OCI-LY7 (cell line): ENCODE measurements around the gene ABCA8. TPM values are rescaled to one million over a fixed set of nuclear protein-coding genes. Genes with fewer than 3 reads are reported as not detected.

ENCODE experiments used
- BruUV-seq: library from RNA; stranded (reverse); fragments of 400-500 nt; replicated peaks from 2 replicates; lab custom pipeline; 2021; lab: Mats Ljungman, UMichigan
- CTCF ChIA-PET: fragments of 300-600 bp; sonication (Branson Sonifier 250); formaldehyde crosslinking; loops from one replicate; lab custom pipeline; 2022; ENCODE audit warnings: antibody characterized with exemption; ENCODE audit not compliant: unreplicated experiment; lab: Charles Lee
- POLR2A ChIA-PET: fragments of 300-600 bp; sonication (Branson Sonifier 250); formaldehyde crosslinking; loops from one replicate; lab custom pipeline; 2022; ENCODE audit warnings: antibody characterized with exemption; lab: Charles Lee
- DNase-seq: peaks from one replicate; pipeline ENCODE4 v3.0.0-alpha.2; 2015; ENCODE audit warnings: low spot score
- H2AFZ ChIP-seq: fragments of 200-600 bp; sonication (generic), shearing (Covaris generic); 2 replicates; pipeline ENCODE4 v1.6.1; 2014; ENCODE audit warnings: mild to moderate bottlenecking, antibody characterized with exemption, low read length, moderate library complexity
- H3K27ac ChIP-seq: fragments of 200-600 bp; sonication (generic); 2 replicates; pipeline ENCODE4 v1.5.1; 2014; ENCODE audit warnings: mixed run types, low read depth, mild to moderate bottlenecking, moderate library complexity, low read length, inconsistent platforms; ENCODE audit not compliant: poor library complexity, severe bottlenecking
- H3K36me3 ChIP-seq: fragments of 200-600 bp; sonication (generic); 2 replicates; pipeline ENCODE4 v1.6.1; 2014; ENCODE audit warnings: mild to moderate bottlenecking, antibody characterized with exemption, low read length, moderate library complexity, mixed read lengths; ENCODE audit not compliant: insufficient read depth
- H3K4me1 ChIP-seq: fragments of 200-600 bp; sonication (generic); 2 replicates; pipeline ENCODE4 v1.5.1; 2014; ENCODE audit warnings: mild to moderate bottlenecking, low read length; ENCODE audit not compliant: insufficient read depth, poor library complexity, severe bottlenecking
- H3K4me2 ChIP-seq: fragments of 200-600 bp; sonication (generic); 2 replicates; pipeline ENCODE4 v1.6.1; 2014; ENCODE audit warnings: mild to moderate bottlenecking, low read length
- H3K4me3 ChIP-seq: fragments of 200-600 bp; sonication (generic); 2 replicates; pipeline ENCODE4 v1.5.1; 2014; ENCODE audit warnings: mild to moderate bottlenecking, low read depth, low read length; ENCODE audit not compliant: poor library complexity, severe bottlenecking
- H3K79me2 ChIP-seq: fragments of 200-600 bp; sonication (generic); 2 replicates; pipeline ENCODE4 v1.6.1; 2016; ENCODE audit warnings: low read depth, mild to moderate bottlenecking, low read length, moderate library complexity, mixed read lengths; ENCODE audit not compliant: insufficient read depth
- H3K9me2 ChIP-seq: fragments of 200-600 bp; sonication (generic); 2 replicates; pipeline ENCODE4 v1.6.1; 2016; ENCODE audit warnings: mild to moderate bottlenecking, low read length, mixed read lengths; ENCODE audit not compliant: insufficient read depth
- H3K9me3 ChIP-seq: fragments of 200-600 bp; sonication (generic); 2 replicates; pipeline ENCODE4 v1.6.1; 2014; ENCODE audit warnings: mild to moderate bottlenecking, mixed run types, low read length, mixed read lengths
- H4K20me1 ChIP-seq: fragments of 200-600 bp; sonication (generic); 2 replicates; pipeline ENCODE4 v1.6.1; 2014; ENCODE audit warnings: mild to moderate bottlenecking, antibody characterized with exemption, low read length, moderate library complexity, mixed read lengths; ENCODE audit not compliant: insufficient read depth
- CTCF ChIP-seq: fragments of 200-600 bp; sonication (generic); conservative IDR thresholded peaks from 2 replicates; pipeline ENCODE4 v1.5.1; 2014; ENCODE audit warnings: mild to moderate bottlenecking, antibody characterized with exemption, low read length, moderate library complexity, mixed read lengths
- EZH2phosphoT487 ChIP-seq: fragments of 200-600 bp; sonication (generic); IDR thresholded peaks from 2 replicates; pipeline ENCODE4 v1.6.1; 2018; ENCODE audit warnings: low read depth, borderline replicate concordance, mild to moderate bottlenecking, mixed run types, antibody characterized with exemption, low read length, moderate library complexity, mixed read lengths
- intact Hi-C: fragments of 100-400 bp; cut with micrococcal nuclease; formaldehyde crosslinking; loops from one replicate; pipeline ENCODE4 v1.10.0; 2022; ENCODE audit not compliant: unreplicated experiment
- total RNA-seq, 2 experiments: library from RNA; depleted of rRNA in 1 of 2; stranded (reverse); fragments of >200 nt in 1 of 2; shearing (Covaris generic) in 1 of 2; gene quantifications; 2 replicates each; pipeline ENCODE4 v1.2.3, GENCODE V29; 2014 to 2022

Gene ABCA8
- total RNA-seq, 2 experiments from 2014 or later, result not detected

DNA sequence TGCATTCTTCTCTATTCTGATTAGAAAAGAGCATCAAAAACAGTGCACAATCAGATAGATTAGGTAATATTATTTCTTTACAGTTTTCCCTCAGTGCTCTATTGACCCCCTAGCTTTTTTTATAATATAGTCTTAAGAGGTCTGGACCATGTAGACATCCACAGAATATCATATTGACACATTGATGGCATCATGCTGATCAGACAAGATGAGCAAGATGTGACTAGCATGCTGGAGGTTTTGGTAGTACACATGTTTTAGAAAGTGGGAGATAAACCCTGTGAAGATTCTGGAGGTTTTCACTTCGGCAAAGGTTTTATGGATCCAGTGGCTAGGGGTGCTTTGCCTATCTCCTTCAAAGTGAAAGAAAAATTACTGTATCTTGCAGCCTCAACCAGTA, 2.8 kb upstream of the ABCA8 start:
- intact Hi-C loops, result no loop called here
- Histone ChIP-seq H3K79me2 (no peaks in the 10 kb centered on the region), H4K20me1 (no peaks in the 10 kb centered on the region), H3K4me3 (no peak overlapping the region), H3K9me3 (no peaks in the 10 kb centered on the region), H3K4me2 (no peak overlapping the region), H3K27ac (no peak overlapping the region), H3K4me1 (no peaks in the 10 kb centered on the region), H3K36me3 (no peaks in the 10 kb centered on the region), H2AFZ (no peak overlapping the region), H3K9me2 (no peaks in the 10 kb centered on the region)
- CTCF ChIA-PET, result no interaction called here
- TF ChIP-seq CTCF (no peak), EZH2phosphoT487 (no peak)
- DNase-seq, result no peak
- no TSS peak for BruUV-seq
- POLR2A ChIA-PET, result no interaction called here

DNA sequence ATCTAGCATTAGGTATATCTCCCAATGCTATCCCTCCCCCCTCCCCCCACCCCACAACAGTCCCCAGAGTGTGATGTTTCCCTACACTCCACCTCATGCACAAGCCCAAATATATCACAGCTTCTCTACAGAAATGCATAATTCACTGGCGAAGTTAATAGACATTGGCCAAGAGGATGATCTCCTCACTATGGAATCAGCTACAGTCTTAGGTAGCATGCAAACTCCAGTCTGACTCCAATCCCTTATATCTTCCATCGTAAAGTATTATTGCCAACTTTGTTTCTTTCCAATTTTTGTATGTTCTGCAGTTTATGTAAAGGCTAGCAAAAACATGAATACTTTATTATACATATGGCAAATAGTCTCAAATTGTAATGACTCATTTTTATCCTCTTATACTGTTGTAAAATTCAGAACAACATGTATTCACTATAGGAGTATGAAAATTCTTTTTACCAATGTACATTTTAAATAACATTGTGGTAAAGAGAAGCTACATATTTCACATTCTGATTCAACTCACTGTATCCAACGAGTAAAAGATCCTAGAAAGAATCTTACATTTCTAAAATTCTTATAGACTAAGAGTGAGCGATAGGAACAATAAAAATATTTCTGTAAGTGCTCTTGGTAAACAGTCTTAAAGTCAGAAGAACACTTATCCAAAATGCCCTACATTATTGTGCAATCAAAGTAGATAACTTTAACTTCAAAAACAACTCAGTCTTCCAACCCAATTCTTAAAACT, 871 bp downstream of the ABCA8 start:
- intact Hi-C loops, result no loop called here
- Histone ChIP-seq H3K36me3 (no peaks in the 10 kb centered on the region), H2AFZ (no peak overlapping the region), H4K20me1 (no peaks in the 10 kb centered on the region), H3K9me2 (no peaks in the 10 kb centered on the region), H3K79me2 (no peaks in the 10 kb centered on the region), H3K9me3 (no peaks in the 10 kb centered on the region), H3K4me1 (no peaks in the 10 kb centered on the region), H3K27ac (no peak overlapping the region), H3K4me3 (no peak overlapping the region), H3K4me2 (no peak overlapping the region)
- POLR2A ChIA-PET, result interaction anchor here (0.6 kb wide), 1 partner anchor 832 kb away, joined by 3 read pairs; no protein-coding TSS in a partner anchor
- CTCF ChIA-PET, result no interaction called here
- no TSS peak for BruUV-seq
- DNase-seq, result no peak
- no peak for TF ChIP-seq EZH2phosphoT487

DNA sequence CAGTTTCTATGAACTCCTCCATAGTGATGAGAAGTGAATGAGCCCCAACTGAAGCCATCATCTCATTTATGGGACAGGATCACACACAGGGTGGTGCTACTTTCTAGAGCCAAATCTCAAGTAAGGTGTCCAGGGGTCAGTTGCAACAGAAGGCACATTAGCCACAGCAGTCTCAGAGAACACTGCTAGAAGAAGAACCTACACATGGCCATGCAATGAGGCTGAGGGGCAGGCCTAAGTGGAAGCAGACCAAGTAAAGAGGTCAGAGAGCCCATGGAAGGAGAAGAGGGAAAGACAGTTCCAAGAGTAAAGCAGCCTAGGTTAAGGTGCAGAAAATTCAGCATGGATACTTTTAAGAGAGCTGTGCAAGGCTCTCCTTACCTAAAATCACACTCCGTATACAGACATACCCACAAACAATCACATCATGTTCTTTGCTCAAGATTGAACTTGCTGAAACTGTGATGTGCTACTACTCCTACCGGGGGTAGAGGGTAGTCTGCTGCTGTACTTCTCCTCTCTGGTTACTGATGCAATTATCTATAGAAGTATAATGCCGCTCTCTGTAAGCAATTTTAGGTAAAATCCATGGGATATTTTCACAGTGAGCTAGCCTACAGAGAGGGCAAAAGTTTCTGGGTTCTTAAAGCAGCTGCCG, 1.7 kb downstream of the ABCA8 start:
- no peaks in the 10 kb centered on the region for H3K9me3 ChIP-seq
- TF ChIP-seq EZH2phosphoT487 (no peak), CTCF (no peak)
- no peak overlapping the region for H2AFZ ChIP-seq
- H3K9me2 ChIP-seq, result no peaks in the 10 kb centered on the region
- H3K79me2 ChIP-seq, result no peaks in the 10 kb centered on the region
- H3K27ac ChIP-seq, result no peak overlapping the region
- no peak overlapping the region for H3K4me2 ChIP-seq
- H3K4me3 ChIP-seq, result no peak overlapping the region
- intact Hi-C loops, result no loop called here
- H4K20me1 ChIP-seq, result no peaks in the 10 kb centered on the region
- H3K36me3 ChIP-seq, result no peaks in the 10 kb centered on the region
- BruUV-seq, result no TSS peak
- H3K4me1 ChIP-seq, result no peaks in the 10 kb centered on the region
- ChIA-PET CTCF (no interaction called here), POLR2A (no interaction called here)
- DNase-seq, result no peak
